Measurements from ENCODE around the gene SPTSSA. TPM values are rescaled to one million over a fixed set of nuclear protein-coding genes. Genes with fewer than 3 reads are reported as not detected.

Gene SPTSSA
- total RNA-seq, 4 donors from 2014 or later: 18.3 to 35.9 (median 32.4) TPM

DNA sequence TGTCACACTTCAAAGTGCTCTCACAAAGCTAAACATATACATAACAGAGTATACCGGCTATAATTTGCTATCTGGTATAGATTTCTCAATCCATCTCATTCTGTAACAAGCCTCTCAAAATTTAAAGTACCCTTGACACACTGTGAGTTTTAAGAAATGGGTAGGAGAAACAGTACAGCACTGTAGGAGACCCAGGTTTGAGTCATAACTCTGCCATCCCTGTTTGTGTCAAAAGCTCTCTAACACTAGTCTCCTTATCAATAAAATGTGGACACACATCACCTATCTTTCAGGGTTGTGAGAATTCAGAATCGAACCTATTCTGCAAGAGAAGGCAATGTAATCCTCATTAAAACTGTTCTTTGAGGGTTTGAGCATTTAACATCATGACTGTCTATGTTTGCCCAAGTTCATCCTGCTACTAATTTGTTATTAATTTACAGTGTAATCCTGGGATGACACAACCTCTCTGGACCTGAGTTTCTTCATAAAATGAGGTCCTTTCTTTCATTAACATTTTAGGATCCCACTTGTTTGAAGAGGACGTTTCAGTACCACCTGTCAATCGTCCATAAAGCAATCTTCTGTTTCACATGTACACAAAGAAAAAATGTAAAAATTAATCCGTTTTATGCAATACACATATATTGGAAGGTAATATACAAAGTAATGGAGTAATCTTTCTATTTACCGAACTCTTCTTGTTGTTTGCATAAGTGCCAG is 12.1 kb downstream of the SPTSSA start:
- TF ChIP-seq, protein P1, sequence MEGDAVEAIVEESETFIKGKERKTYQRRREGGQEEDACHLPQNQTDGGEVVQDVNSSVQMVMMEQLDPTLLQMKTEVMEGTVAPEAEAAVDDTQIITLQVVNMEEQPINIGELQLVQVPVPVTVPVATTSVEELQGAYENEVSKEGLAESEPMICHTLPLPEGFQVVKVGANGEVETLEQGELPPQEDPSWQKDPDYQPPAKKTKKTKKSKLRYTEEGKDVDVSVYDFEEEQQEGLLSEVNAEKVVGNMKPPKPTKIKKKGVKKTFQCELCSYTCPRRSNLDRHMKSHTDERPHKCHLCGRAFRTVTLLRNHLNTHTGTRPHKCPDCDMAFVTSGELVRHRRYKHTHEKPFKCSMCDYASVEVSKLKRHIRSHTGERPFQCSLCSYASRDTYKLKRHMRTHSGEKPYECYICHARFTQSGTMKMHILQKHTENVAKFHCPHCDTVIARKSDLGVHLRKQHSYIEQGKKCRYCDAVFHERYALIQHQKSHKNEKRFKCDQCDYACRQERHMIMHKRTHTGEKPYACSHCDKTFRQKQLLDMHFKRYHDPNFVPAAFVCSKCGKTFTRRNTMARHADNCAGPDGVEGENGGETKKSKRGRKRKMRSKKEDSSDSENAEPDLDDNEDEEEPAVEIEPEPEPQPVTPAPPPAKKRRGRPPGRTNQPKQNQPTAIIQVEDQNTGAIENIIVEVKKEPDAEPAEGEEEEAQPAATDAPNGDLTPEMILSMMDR (IDR thresholded peaks at IDR 0.05): no peak
- DNase-seq (ENCODE audit: low spot score) (no peak), ATAC-seq (ENCODE audit: low FRiP score) (no peak)

GRCh38 chr14:34439090-34439489 is 22.9 kb downstream of the SPTSSA start:
- TF ChIP-seq, protein P1 (IDR thresholded peaks at IDR 0.05): no peak
- ATAC-seq (ENCODE audit: low FRiP score) (no peak), DNase-seq (ENCODE audit: low spot score) (no peak)

- DNase-seq (ENCODE audit: low spot score): no peak
- TF ChIP-seq, protein P1 (IDR thresholded peaks at IDR 0.05): no peak
- no peak for ATAC-seq (ENCODE audit: low FRiP score)
Observed at GRCh38 chr14:34438438-34438837, 23.6 kb downstream of the SPTSSA start.

GRCh38 chr14:34437729-34438080 is 24.3 kb downstream of the SPTSSA start:
- DNase-seq (ENCODE audit: low spot score) (no peak), ATAC-seq (ENCODE audit: low FRiP score) (no peak)
- TF ChIP-seq, protein P1 (IDR thresholded peaks at IDR 0.05): no peak

- no peak for ATAC-seq (ENCODE audit: low FRiP score)
- no peak for DNase-seq (ENCODE audit: low spot score)
- TF ChIP-seq, protein P1 (IDR thresholded peaks at IDR 0.05): no peak
Observed at GRCh38 chr14:34436960-34437728, 24.9 kb downstream of the SPTSSA start.

DNA sequence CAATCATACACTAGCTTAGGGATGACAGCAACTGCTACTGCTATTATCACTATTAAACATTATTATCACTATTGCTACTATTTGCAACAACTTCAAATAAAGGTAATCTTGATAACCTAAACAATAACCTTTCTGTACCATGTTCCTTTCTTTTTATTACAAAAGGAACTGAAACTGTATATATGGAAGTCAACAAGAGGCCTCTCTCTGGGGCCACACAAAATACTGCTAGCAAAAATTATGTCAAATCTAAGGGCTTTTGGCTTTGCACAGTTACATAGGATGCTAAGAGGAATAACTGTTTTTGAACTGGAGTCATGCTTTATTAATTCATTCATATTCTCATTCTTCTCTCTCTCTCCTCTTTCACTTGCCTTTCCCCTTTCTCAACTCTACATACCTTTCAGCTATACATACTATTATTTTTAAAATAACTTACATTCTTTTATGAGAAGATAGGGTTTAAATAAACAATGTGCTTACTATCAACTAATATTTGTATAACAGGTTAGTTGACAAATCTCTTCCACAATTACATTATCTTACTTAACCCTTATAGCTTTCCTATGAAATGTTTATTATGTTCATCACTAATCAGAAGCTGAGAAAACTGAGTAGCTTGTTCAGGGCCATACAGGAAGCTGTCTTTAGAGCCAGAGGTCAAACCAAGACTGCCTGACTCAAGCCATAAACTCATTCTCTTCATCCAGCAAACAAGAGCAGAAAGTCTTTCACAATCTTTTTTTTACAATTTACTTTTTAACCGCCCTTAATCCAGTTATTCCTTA is 25.7 kb downstream of the SPTSSA start:
- DNase-seq (ENCODE audit: low spot score): no peak
- TF ChIP-seq, protein P1 (IDR thresholded peaks at IDR 0.05): no peak
- no peak for ATAC-seq (ENCODE audit: low FRiP score)
